Mesenchymal stem cell (in vitro differentiated cells and primary cell): ENCODE data around the gene ABHD5. TPM values are rescaled to one million over a fixed set of nuclear protein-coding genes. Genes with fewer than 3 reads are reported as not detected.

ENCODE experiments used
- DNase-seq: peaks from one replicate; pipeline ENCODE4 v3.0.0-alpha.2; 2013
- H2AFZ ChIP-seq: one replicate; pipeline ENCODE4 v1.6.1; 2013; ENCODE audit warnings: low read depth, mild to moderate bottlenecking, control low read depth, inconsistent platforms, low read length, moderate library complexity
- H2AK5ac ChIP-seq: 2 replicates; pipeline ENCODE4 v1.6.1; 2013; ENCODE audit warnings: low read length, moderate library complexity, mild to moderate bottlenecking, inconsistent platforms; ENCODE audit not compliant: severe bottlenecking
- H2BK120ac ChIP-seq: one replicate; pipeline ENCODE4 v1.6.1; 2013; ENCODE audit warnings: low read depth, mild to moderate bottlenecking, inconsistent platforms, low read length, moderate library complexity
- H2BK12ac ChIP-seq, 2 experiments: one replicate each; pipeline ENCODE4 v1.6.1; 2013; ENCODE audit warnings: inconsistent platforms in 2 of 2, low read length in 2 of 2, mild to moderate bottlenecking in 2 of 2, moderate library complexity in 2 of 2, control low read depth in 1 of 2
- H2BK15ac ChIP-seq: one replicate; pipeline ENCODE4 v1.6.1; 2013; ENCODE audit warnings: mild to moderate bottlenecking, low read depth, inconsistent platforms; ENCODE audit not compliant: poor library complexity, severe bottlenecking
- H2BK5ac ChIP-seq: 2 replicates; pipeline ENCODE4 v1.6.1; 2013; ENCODE audit warnings: low read depth, mild to moderate bottlenecking, low read length, control low read depth, inconsistent platforms; ENCODE audit not compliant: poor library complexity, severe bottlenecking
- H3K14ac ChIP-seq, 2 experiments: one replicate each; pipeline ENCODE4 v1.6.1; 2013; ENCODE audit warnings: inconsistent platforms in 2 of 2, low read length in 2 of 2, control low read depth in 1 of 2, mild to moderate bottlenecking in 1 of 2, moderate library complexity in 1 of 2
- H3K18ac ChIP-seq, 2 experiments: one replicate each; pipeline ENCODE4 v1.6.1; 2013; ENCODE audit warnings: inconsistent platforms in 2 of 2, low read length in 2 of 2, control low read depth in 1 of 2, low read depth in 1 of 2, mild to moderate bottlenecking in 1 of 2
- H3K23ac ChIP-seq, 2 experiments: one replicate each; pipeline ENCODE4 v1.6.1; 2013; ENCODE audit warnings: inconsistent platforms in 2 of 2, low read length in 2 of 2, mild to moderate bottlenecking in 2 of 2, moderate library complexity in 2 of 2, control low read depth in 1 of 2
- H3K27ac ChIP-seq: 2 replicates; pipeline ENCODE4 v1.5.1; 2013; ENCODE audit warnings: mild to moderate bottlenecking, moderate library complexity, low read length, control low read depth, inconsistent platforms; ENCODE audit not compliant: poor library complexity, severe bottlenecking
- H3K27me3 ChIP-seq, 2 experiments: 2 replicates each; pipeline versions ENCODE4 v1.6.1 to v1.7.0; 2013; ENCODE audit warnings: low read length in 2 of 2, mild to moderate bottlenecking in 2 of 2, moderate library complexity in 2 of 2, control low read depth in 1 of 2, inconsistent platforms in 1 of 2; ENCODE audit not compliant: control insufficient read depth in 1 of 2, insufficient read depth in 1 of 2
- H3K36me3 ChIP-seq, 2 experiments: 2 replicates each; pipeline versions ENCODE4 v1.6.1 to v1.7.0; 2013; ENCODE audit warnings: low read length in 2 of 2, control low read depth in 1 of 2, inconsistent platforms in 1 of 2, low read depth in 1 of 2, mild to moderate bottlenecking in 1 of 2; ENCODE audit not compliant: insufficient read depth in 2 of 2, control insufficient read depth in 1 of 2
- H3K4ac ChIP-seq, 2 experiments: one replicate each; pipeline ENCODE4 v1.6.1; 2013; ENCODE audit warnings: inconsistent platforms in 2 of 2, low read length in 2 of 2, mild to moderate bottlenecking in 2 of 2, moderate library complexity in 2 of 2, control low read depth in 1 of 2, low read depth in 1 of 2
- H3K4me1 ChIP-seq: 2 replicates; pipeline ENCODE4 v1.6.1; 2013; ENCODE audit warnings: low read depth, low read length, control low read depth; ENCODE audit not compliant: control insufficient read depth, insufficient read depth
- H3K4me2 ChIP-seq: 2 replicates; pipeline ENCODE4 v1.6.1; 2013; ENCODE audit warnings: low read length, mild to moderate bottlenecking, inconsistent platforms; ENCODE audit not compliant: poor library complexity, severe bottlenecking
- H3K4me3 ChIP-seq, 2 experiments: 2 replicates each; pipeline versions ENCODE4 v1.5.1 to v1.7.0; 2013; ENCODE audit warnings: low read length in 2 of 2, mild to moderate bottlenecking in 2 of 2, control low read depth in 1 of 2, low read depth in 1 of 2; ENCODE audit not compliant: insufficient read depth in 1 of 2
- H3K79me1 ChIP-seq: replicated peaks from 2 replicates; pipeline ENCODE4 v1.6.1; 2013; ENCODE audit warnings: mild to moderate bottlenecking, control low read depth, low read length, inconsistent platforms; ENCODE audit not compliant: poor library complexity, severe bottlenecking
- H3K9ac ChIP-seq: 2 replicates; pipeline ENCODE4 v1.7.0; 2013; ENCODE audit warnings: mild to moderate bottlenecking, low read length, moderate library complexity
- H3K9me3 ChIP-seq: 2 replicates; pipeline ENCODE4 v1.7.0; 2013; ENCODE audit warnings: mild to moderate bottlenecking, low read length; ENCODE audit not compliant: control insufficient read depth
- H4K8ac ChIP-seq: one replicate; pipeline ENCODE4 v1.6.1; 2013; ENCODE audit warnings: inconsistent platforms, mild to moderate bottlenecking, low read length, moderate library complexity
- H4K91ac ChIP-seq: one replicate; pipeline ENCODE4 v1.6.1; 2013; ENCODE audit warnings: mild to moderate bottlenecking, low read length, inconsistent platforms
- WGBS: methylation state at CpG from one replicate; pipeline ENCODE4 v1.1.7; 2013; ENCODE audit warnings: mixed read lengths; 5-methylcytosine and 5-hydroxymethylcytosine counted together
- polyA plus RNA-seq, 2 experiments: library from polyadenylated mRNA; stranded (reverse); fragments of 200-250 nt; gene quantifications; one replicate each; pipeline ENCODE4 v1.2.3, GENCODE V29; 2013

Gene ABHD5
- 11.5 TPM for polyA plus RNA-seq (2013, experiment 1 of 2)
- 11.7 TPM for polyA plus RNA-seq (2013, experiment 2 of 2)

GRCh38 chr3:43690400-43691119 is at the start of gene ABHD5:
Gene ABHD5 (plus strand): TSS chr3:43690938. CDS start chr3:43690993, 55 bp downstream.
- Histone ChIP-seq H3K14ac (peak within 1 kb of the TSS in 1 of 2 experiments; percentile 89), H2BK15ac (peak within 1 kb of the TSS; percentile 85), H3K4me3 (peak within 1 kb of the TSS; percentile 86 to 93), H3K4ac (peak within 1 kb of the TSS in 1 of 2 experiments; percentile 47), H3K27ac (no peak within 1 kb of the TSS), H3K4me2 (peak within 1 kb of the TSS; percentile 61), H4K8ac (peak within 1 kb of the TSS; percentile 94), H3K23ac (peak within 1 kb of the TSS in 1 of 2 experiments; percentile 56), H2AFZ (peak within 1 kb of the TSS; percentile 89), H3K9me3 (no peaks in the 10 kb centered on the region), H2BK12ac (peak within 1 kb of the TSS; percentile 68 to 75), H4K91ac (peak within 1 kb of the TSS; percentile 47), H3K9ac (peak within 1 kb of the TSS; percentile 90), H3K4me1 (peaks cover 10% of the 10 kb centered on the region), H3K36me3 (no peaks in the 10 kb centered on the region), H3K79me1 (peaks cover 7% of the 10 kb centered on the region), H3K27me3 (no peaks in the 10 kb centered on the region), H2AK5ac (no peak within 1 kb of the TSS), H2BK120ac (peak within 1 kb of the TSS; percentile 78), H2BK5ac (no peak within 1 kb of the TSS), H3K18ac (peak within 1 kb of the TSS; percentile 28 to 81)
- DNase-seq = peak; percentile 93
- 2% methylated on average over 28 of the region's 71 CpGs for WGBS

GRCh38 chr3:43641306-43642114 is 49.2 kb upstream of the ABHD5 start:
- no peak overlapping the region for H2AFZ ChIP-seq

DNA sequence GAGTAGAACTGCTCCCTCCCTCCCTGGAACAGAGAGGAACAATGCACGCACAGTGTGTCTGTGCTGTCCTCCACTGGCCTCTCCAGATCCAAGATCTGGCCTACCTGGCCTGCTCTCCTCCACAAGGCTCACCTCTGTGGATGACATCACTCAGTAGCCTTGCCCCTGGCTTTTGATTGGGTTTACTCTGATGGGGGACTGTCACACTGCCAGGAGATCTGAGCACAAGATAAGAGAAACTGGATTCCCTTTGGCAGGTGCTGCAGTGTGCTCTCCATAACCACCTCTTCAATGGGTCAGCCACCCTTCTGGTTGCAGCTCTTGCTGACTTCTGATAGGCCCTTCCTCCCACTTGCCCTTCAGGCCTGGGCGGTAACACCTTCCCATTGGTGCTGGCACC is 46.3 kb upstream of the ABHD5 start:
- Histone ChIP-seq H2AK5ac (no peak overlapping the region), H3K14ac (peak overlapping the region in 1 of 2 experiments; percentile 83), H3K27ac (no peak overlapping the region), H2BK15ac (no peak overlapping the region), H3K18ac (no peak overlapping the region), H4K91ac (no peak overlapping the region), H3K36me3 (no peaks in the 10 kb centered on the region), H4K8ac (no peak overlapping the region), H3K9ac (no peak overlapping the region), H3K9me3 (no peaks in the 10 kb centered on the region), H2AFZ (no peak overlapping the region), H2BK12ac (no peak overlapping the region), H3K79me1 (no peaks in the 10 kb centered on the region), H2BK120ac (no peak overlapping the region), H3K4ac (no peak overlapping the region), H3K4me1 (peaks cover 3% of the 10 kb centered on the region), H2BK5ac (no peak overlapping the region), H3K4me2 (no peak overlapping the region), H3K4me3 (no peak overlapping the region), H3K23ac (no peak overlapping the region), H3K27me3 (no peaks in the 10 kb centered on the region)
- 97% methylated on average over 2 of the region's 2 CpGs for WGBS
- DNase-seq = no peak

More at GRCh38 chr3:43641306-43642114, 49.2 kb upstream of the ABHD5 start:
- H3K18ac ChIP-seq = no peak overlapping the region
- H3K36me3 ChIP-seq = no peaks in the 10 kb centered on the region
- H3K4me1 ChIP-seq = peaks cover 5% of the 10 kb centered on the region
- no peaks in the 10 kb centered on the region for H3K9me3 ChIP-seq
- no peak overlapping the region for H2BK5ac ChIP-seq
- WGBS = 95% methylated on average over 2 of the region's 4 CpGs
- H3K4me2 ChIP-seq = no peak overlapping the region
- DNase-seq = no peak
- no peak overlapping the region for H4K8ac ChIP-seq
- H4K91ac ChIP-seq = no peak overlapping the region
- no peak overlapping the region for H3K4me3 ChIP-seq
- H2AK5ac ChIP-seq = no peak overlapping the region
- H2BK120ac ChIP-seq = no peak overlapping the region
- H3K27me3 ChIP-seq = no peaks in the 10 kb centered on the region
- H2BK15ac ChIP-seq = no peak overlapping the region
- peak overlapping the region; percentile 6 for H3K9ac ChIP-seq
- no peak overlapping the region for H2BK12ac ChIP-seq
- H3K14ac ChIP-seq = no peak overlapping the region
- H3K27ac ChIP-seq = no peak overlapping the region
- no peak overlapping the region for H3K4ac ChIP-seq
- no peaks in the 10 kb centered on the region for H3K79me1 ChIP-seq
- H3K23ac ChIP-seq = no peak overlapping the region
